ENCODE measurements around the gene PPP3CA. TPM values are rescaled to one million over a fixed set of nuclear protein-coding genes. Genes with fewer than 3 reads are reported as not detected.

The PPP3CA gene
- total RNA-seq, 1 donor from 2014 or later: 38.4 TPM

DNA sequence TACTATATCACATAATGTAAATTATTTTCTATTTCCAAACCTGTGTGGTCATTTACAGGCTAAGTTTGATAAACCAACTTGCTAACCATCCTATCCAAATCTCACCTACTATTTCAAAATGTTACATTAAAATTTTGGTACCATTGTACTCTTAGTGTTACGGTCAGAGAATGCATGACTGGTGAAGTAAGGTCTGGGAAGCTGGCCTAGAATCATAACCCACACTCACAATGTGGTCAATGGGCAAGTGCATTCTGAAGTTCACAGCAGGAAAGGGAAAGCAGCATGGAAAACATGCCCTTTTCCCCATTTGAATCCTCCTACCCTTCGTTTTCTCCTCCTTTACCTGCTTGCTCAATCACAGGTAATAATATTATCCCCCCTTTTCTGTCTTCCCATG lies 54.4 kb downstream of the PPP3CA start:
- Histone ChIP-seq H4K20me1 (ENCODE audit: low read depth) (peaks cover 5% of the 10 kb centered on the region), H3K9ac (no peak overlapping the region), H3K4me3 (no peak overlapping the region), H3K4me1 (peaks cover 10% of the 10 kb centered on the region), H3K36me3 (no peaks in the 10 kb centered on the region), H3K9me3 (ENCODE audit: low read depth) (no peaks in the 10 kb centered on the region), H3K27me3 (no peaks in the 10 kb centered on the region), H2AFZ (replicated peaks) (no peak overlapping the region), H3K79me2 (ENCODE audit: low read depth) (peaks cover 16% of the 10 kb centered on the region), H3K4me2 (no peak overlapping the region), H3K27ac (no peak overlapping the region), H3F3A (ENCODE audit: low read depth) (no peaks in the 10 kb centered on the region)
- Mint-ChIP-seq H3K27ac (no peak overlapping the region), H3K36me3 (no peaks in the 10 kb centered on the region), H3K27me3 (ENCODE audit: insufficient read depth, low read depth) (peaks cover 2% of the 10 kb centered on the region), H3K4me1 (peaks cover 3% of the 10 kb centered on the region), H3K4me3 (no peak overlapping the region), H3K9me3 (no peaks in the 10 kb centered on the region)
- TF ChIP-seq EZH2phosphoT487 (IDR thresholded peaks at IDR 0.05) (no peak), EZH2 (IDR thresholded peaks at IDR 0.05) (no peak)
- TF ChIP-seq, protein P1, sequence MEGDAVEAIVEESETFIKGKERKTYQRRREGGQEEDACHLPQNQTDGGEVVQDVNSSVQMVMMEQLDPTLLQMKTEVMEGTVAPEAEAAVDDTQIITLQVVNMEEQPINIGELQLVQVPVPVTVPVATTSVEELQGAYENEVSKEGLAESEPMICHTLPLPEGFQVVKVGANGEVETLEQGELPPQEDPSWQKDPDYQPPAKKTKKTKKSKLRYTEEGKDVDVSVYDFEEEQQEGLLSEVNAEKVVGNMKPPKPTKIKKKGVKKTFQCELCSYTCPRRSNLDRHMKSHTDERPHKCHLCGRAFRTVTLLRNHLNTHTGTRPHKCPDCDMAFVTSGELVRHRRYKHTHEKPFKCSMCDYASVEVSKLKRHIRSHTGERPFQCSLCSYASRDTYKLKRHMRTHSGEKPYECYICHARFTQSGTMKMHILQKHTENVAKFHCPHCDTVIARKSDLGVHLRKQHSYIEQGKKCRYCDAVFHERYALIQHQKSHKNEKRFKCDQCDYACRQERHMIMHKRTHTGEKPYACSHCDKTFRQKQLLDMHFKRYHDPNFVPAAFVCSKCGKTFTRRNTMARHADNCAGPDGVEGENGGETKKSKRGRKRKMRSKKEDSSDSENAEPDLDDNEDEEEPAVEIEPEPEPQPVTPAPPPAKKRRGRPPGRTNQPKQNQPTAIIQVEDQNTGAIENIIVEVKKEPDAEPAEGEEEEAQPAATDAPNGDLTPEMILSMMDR (IDR thresholded peaks at IDR 0.05): no peak
- DNase-seq (ENCODE audit: low spot score): no peak

DNA sequence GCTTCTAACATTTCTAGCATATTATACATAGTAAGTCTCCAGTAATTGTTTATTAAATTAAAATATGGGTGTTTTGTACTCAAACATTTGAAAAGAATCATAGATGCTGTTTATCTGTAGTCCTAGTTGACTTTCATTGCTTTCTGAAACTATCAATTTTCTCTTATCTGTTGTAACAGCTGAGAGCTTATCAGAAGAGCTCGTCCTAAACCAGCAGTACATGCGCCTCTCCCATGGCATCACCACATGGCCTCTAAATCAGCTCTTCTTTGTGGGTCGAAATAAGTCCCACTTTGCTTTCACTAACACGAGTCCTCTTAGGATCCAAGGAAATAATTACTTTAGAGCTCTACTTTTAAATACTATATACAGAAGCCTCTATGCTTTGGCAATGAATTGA lies 55.1 kb downstream of the PPP3CA start:
- Mint-ChIP-seq H3K9me3 (no peaks in the 10 kb centered on the region), H3K4me3 (no peak overlapping the region), H3K27me3 (ENCODE audit: insufficient read depth, low read depth) (peaks cover 2% of the 10 kb centered on the region), H3K27ac (no peak overlapping the region), H3K36me3 (no peaks in the 10 kb centered on the region), H3K4me1 (peaks cover 9% of the 10 kb centered on the region)
- Histone ChIP-seq H3K9me3 (ENCODE audit: low read depth) (no peaks in the 10 kb centered on the region), H3F3A (ENCODE audit: low read depth) (no peaks in the 10 kb centered on the region), H2AFZ (replicated peaks) (no peak overlapping the region), H3K4me3 (no peak overlapping the region), H3K27me3 (no peaks in the 10 kb centered on the region), H3K79me2 (ENCODE audit: low read depth) (peaks cover 22% of the 10 kb centered on the region), H3K36me3 (no peaks in the 10 kb centered on the region), H4K20me1 (ENCODE audit: low read depth) (peaks cover 1% of the 10 kb centered on the region), H3K4me2 (no peak overlapping the region), H3K9ac (no peak overlapping the region), H3K27ac (no peak overlapping the region), H3K4me1 (peaks cover 11% of the 10 kb centered on the region)
- no peak for DNase-seq (ENCODE audit: low spot score)
- TF ChIP-seq EZH2phosphoT487 (IDR thresholded peaks at IDR 0.05): no peak
- no peak for TF ChIP-seq EZH2 (IDR thresholded peaks at IDR 0.05)
- TF ChIP-seq, protein P1 (IDR thresholded peaks at IDR 0.05): no peak

DNA sequence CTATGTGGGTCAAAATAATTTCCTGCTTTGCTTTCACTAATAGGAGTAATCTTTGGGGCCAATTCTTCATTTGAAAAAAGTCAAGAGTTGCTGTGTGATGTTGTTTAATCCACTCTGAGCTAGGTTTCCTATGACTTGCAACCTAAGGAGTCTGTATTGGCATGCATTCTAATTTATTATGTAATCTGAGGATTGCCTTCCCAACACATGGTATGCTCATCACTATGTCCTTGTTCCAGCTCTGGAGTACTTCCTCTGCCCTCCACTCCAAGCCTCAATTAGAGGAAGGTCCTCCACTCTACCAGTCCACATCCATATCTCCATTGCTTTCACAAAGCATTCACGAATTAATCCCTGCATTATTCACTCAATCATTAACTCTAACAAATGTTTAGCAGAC lies 56.1 kb downstream of the PPP3CA start:
- H3K4me3 Mint-ChIP-seq: no peak overlapping the region
- no peaks in the 10 kb centered on the region for H4K20me1 ChIP-seq (ENCODE audit: low read depth)

More for the DNA sequence above, 56.1 kb downstream of the PPP3CA start:
- Histone ChIP-seq H3F3A (ENCODE audit: low read depth) (no peaks in the 10 kb centered on the region), H3K4me1 (peaks cover 11% of the 10 kb centered on the region), H3K27ac (no peak overlapping the region), H3K9me3 (ENCODE audit: low read depth) (no peaks in the 10 kb centered on the region), H3K4me3 (no peak overlapping the region), H3K27me3 (no peaks in the 10 kb centered on the region), H3K9ac (no peak overlapping the region), H2AFZ (replicated peaks) (no peak overlapping the region), H3K79me2 (ENCODE audit: low read depth) (peaks cover 18% of the 10 kb centered on the region), H3K36me3 (no peaks in the 10 kb centered on the region), H3K4me2 (no peak overlapping the region)
- TF ChIP-seq, protein P1 (IDR thresholded peaks at IDR 0.05): no peak
- no peak for TF ChIP-seq EZH2phosphoT487 (IDR thresholded peaks at IDR 0.05)
- TF ChIP-seq EZH2 (IDR thresholded peaks at IDR 0.05): no peak
- H3K9me3 Mint-ChIP-seq: no peaks in the 10 kb centered on the region
- H3K4me1 Mint-ChIP-seq: peaks cover 9% of the 10 kb centered on the region
- H3K27me3 Mint-ChIP-seq (ENCODE audit: insufficient read depth, low read depth): peaks cover 2% of the 10 kb centered on the region
- DNase-seq (ENCODE audit: low spot score): no peak
- no peaks in the 10 kb centered on the region for H3K36me3 Mint-ChIP-seq
- H3K27ac Mint-ChIP-seq: no peak overlapping the region

All from neural progenitor cell (in vitro differentiated cells).